DOHH2 (cell line): ENCODE measurements around the gene DNAJA1.

Experiments used
- H3F3A ChIP-seq: fragments of 200-600 bp; sonication (generic), shearing (Covaris generic); 2 replicates; pipeline ENCODE4 v1.6.0; 2016; ENCODE audit warnings: antibody characterized with exemption, mild to moderate bottlenecking; ENCODE audit not compliant: control insufficient read depth, insufficient read depth
- H3K27ac ChIP-seq: fragments of 200-600 bp; sonication (generic); 2 replicates; pipeline ENCODE4 v1.5.1; 2014; ENCODE audit warnings: low read depth, mild to moderate bottlenecking, low read length, moderate library complexity
- H3K27me3 ChIP-seq: fragments of 200-600 bp; sonication (generic); 2 replicates; pipeline ENCODE4 v1.6.1; 2014; ENCODE audit warnings: mild to moderate bottlenecking, low read length, mixed read lengths; ENCODE audit not compliant: control insufficient read depth
- H3K36me3 ChIP-seq: fragments of 200-600 bp; sonication (generic); 2 replicates; pipeline ENCODE4 v1.6.1; 2014; ENCODE audit warnings: mild to moderate bottlenecking, low read length, moderate library complexity, mixed read lengths; ENCODE audit not compliant: control insufficient read depth
- H3K4me1 ChIP-seq: fragments of 200-600 bp; sonication (generic); 2 replicates; pipeline ENCODE4 v1.6.1; 2014; ENCODE audit warnings: mild to moderate bottlenecking, low read length, mixed read lengths; ENCODE audit not compliant: control insufficient read depth
- H3K4me2 ChIP-seq: fragments of 200-600 bp; sonication (generic); 2 replicates; pipeline ENCODE4 v1.6.0; 2014; ENCODE audit warnings: mild to moderate bottlenecking, low read length, moderate library complexity
- H3K4me3 ChIP-seq: fragments of 200-600 bp; sonication (generic); 2 replicates; pipeline ENCODE4 v1.5.1; 2014; ENCODE audit warnings: mild to moderate bottlenecking, low read length, mixed read lengths
- H3K79me2 ChIP-seq: fragments of 200-600 bp; sonication (generic); 2 replicates; pipeline ENCODE4 v1.6.1; 2014; ENCODE audit warnings: mild to moderate bottlenecking, low read length, mixed read lengths; ENCODE audit not compliant: control insufficient read depth
- H3K9me2 ChIP-seq: fragments of 200-600 bp; sonication (generic); replicated peaks from 2 replicates; pipeline ENCODE4 v1.6.1; 2014; ENCODE audit warnings: mild to moderate bottlenecking, low read length, mixed read lengths; ENCODE audit not compliant: control insufficient read depth
- H3K9me3 ChIP-seq: fragments of 200-600 bp; sonication (generic); 2 replicates; pipeline ENCODE4 v1.6.1; 2014; ENCODE audit warnings: antibody characterized with exemption, low read length, mixed read lengths; ENCODE audit not compliant: control insufficient read depth, insufficient read depth
- H4K20me1 ChIP-seq: fragments of 200-600 bp; sonication (generic); 2 replicates; pipeline ENCODE4 v1.6.0; 2014; ENCODE audit warnings: low read depth, mild to moderate bottlenecking, antibody characterized with exemption, low read length, moderate library complexity; ENCODE audit not compliant: control insufficient read depth, insufficient read depth
- CTCF ChIP-seq: fragments of 200-600 bp; sonication (generic); IDR thresholded peaks from one replicate; pipeline ENCODE4 v1.5.1; 2014; ENCODE audit warnings: antibody characterized with exemption, mild to moderate bottlenecking, low read depth, low read length; ENCODE audit not compliant: poor library complexity, severe bottlenecking
- EZH2phosphoT487 ChIP-seq: fragments of 200-600 bp; sonication (generic); IDR thresholded peaks from 2 replicates; pipeline ENCODE4 v1.6.1; 2017; ENCODE audit warnings: borderline replicate concordance, mild to moderate bottlenecking, antibody characterized with exemption, low read length, moderate library complexity, mixed read lengths

Gene DNAJA1

GRCh38 chr9:33024966-33025571 is at the start of gene DNAJA1:
DNAJA1 (plus strand) TSS chr9:33025273; CDS start chr9:33026485, 1,212 bp downstream.
- H3K9me3 ChIP-seq: no peaks in the 10 kb centered on the region
- peaks cover 18% of the 10 kb centered on the region for H4K20me1 ChIP-seq
- peaks cover 53% of the 10 kb centered on the region for H3K4me1 ChIP-seq
- peaks cover 83% of the 10 kb centered on the region for H3K36me3 ChIP-seq
- no peaks in the 10 kb centered on the region for H3K9me2 ChIP-seq
- TF ChIP-seq EZH2phosphoT487 (no peak), CTCF (no peak)
- no peaks in the 10 kb centered on the region for H3K27me3 ChIP-seq
- H3K4me3 ChIP-seq: peak within 1 kb of the TSS; percentile 99
- H3K79me2 ChIP-seq: peaks cover 96% of the 10 kb centered on the region
- peak within 1 kb of the TSS; percentile 98 for H3K4me2 ChIP-seq
- H3K27ac ChIP-seq: peak within 1 kb of the TSS; percentile 73
- 0 out of 2 replicates have a peak, but pooled peaks cover 5% of the 10 kb centered on the region for H3F3A ChIP-seq

DNA sequence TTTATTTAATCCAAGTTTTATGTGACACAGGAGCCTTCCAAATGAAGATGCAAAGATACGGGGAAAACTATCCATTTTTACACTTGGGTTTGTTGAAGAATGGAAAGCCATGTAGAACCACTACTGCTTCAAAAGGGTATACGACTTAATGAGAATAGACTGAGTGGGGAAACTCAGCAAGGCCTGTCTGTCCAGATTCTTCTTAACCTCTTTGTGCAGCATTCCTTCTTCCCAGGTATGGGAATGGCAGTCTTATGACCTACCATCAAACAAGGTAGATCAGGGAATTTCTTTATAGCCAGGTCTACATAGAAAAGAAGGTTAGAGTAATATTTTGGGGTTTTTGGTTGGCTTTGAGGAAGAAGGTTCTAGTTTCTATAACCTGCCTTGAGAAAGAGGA is 47.0 kb upstream of the DNAJA1 start:
- no peak overlapping the region for H3K27ac ChIP-seq
- H4K20me1 ChIP-seq: no peaks in the 10 kb centered on the region
- no peak for TF ChIP-seq EZH2phosphoT487
- TF ChIP-seq CTCF: no peak
- no peak overlapping the region for H3K4me3 ChIP-seq
- peaks cover 49% of the 10 kb centered on the region for H3K36me3 ChIP-seq
- H3K4me2 ChIP-seq: no peak overlapping the region
- no peaks in the 10 kb centered on the region for H3K4me1 ChIP-seq
- H3K9me2 ChIP-seq: no peaks in the 10 kb centered on the region
- no peaks in the 10 kb centered on the region for H3K27me3 ChIP-seq
- H3F3A ChIP-seq: no peaks in the 10 kb centered on the region
- H3K9me3 ChIP-seq: no peaks in the 10 kb centered on the region
- H3K79me2 ChIP-seq: no peaks in the 10 kb centered on the region

DNA sequence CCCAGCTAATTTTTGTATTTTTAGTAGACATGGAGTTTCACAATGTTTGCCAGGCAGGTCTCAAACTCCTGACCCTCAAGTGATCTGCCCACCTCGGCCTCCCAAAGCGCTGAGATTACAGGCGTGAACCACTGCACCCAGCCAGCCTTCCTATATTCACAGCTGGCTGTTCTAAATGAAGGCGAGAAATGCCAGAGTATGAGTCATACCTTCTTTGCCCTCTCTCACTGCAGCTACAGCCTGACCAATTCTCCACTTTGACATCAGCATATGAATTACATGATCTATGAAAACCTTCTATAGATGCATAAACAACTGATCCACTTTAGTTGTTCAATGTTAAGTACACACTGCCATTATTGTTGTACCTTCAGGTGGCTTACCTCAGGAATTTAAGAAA is 38.1 kb upstream of the DNAJA1 start:
- no peaks in the 10 kb centered on the region for H3K9me2 ChIP-seq
- TF ChIP-seq EZH2phosphoT487 (no peak), CTCF (no peak)
- no peaks in the 10 kb centered on the region for H3K9me3 ChIP-seq
- no peak overlapping the region for H3K4me3 ChIP-seq
- 0 out of 2 replicates have a peak, but pooled peaks cover under 1% of the 10 kb centered on the region for H4K20me1 ChIP-seq
- H3K4me1 ChIP-seq: no peaks in the 10 kb centered on the region
- no peak overlapping the region for H3K27ac ChIP-seq
- H3K79me2 ChIP-seq: peaks cover 17% of the 10 kb centered on the region
- H3K4me2 ChIP-seq: no peak overlapping the region
- no peaks in the 10 kb centered on the region for H3K27me3 ChIP-seq
- no peaks in the 10 kb centered on the region for H3F3A ChIP-seq
- peaks cover 72% of the 10 kb centered on the region for H3K36me3 ChIP-seq
